NCI-H1436 treated with DMSO at 0.1 percent for 48 hours (cell line): Measurements from ENCODE around the gene NPVF.

ENCODE experiments used
- DNase-seq: peaks from one replicate; lab custom pipeline; 2025; lab: John Stamatoyannopoulos, UW

NPVF gene, protein sequence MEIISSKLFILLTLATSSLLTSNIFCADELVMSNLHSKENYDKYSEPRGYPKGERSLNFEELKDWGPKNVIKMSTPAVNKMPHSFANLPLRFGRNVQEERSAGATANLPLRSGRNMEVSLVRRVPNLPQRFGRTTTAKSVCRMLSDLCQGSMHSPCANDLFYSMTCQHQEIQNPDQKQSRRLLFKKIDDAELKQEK

DNA sequence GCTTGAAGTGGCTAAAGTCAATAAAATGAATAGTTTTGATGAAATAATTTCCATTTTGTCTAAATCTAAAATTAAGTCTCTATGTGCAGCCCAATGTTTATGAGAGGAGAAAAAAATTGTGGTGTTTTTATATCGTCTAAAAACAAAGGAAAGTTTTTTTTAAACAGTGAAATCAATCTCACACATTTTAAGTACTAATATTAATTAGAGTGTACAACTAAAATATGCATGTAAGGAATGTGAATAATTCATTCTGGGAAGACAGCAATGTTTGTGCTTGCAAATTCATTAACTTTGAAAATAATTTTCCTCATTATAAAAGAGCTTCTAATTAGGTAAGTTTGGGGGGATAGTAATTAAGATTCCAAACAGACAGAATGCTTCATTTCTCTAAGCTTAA, at the start of gene NPVF:
Gene NPVF, minus strand, starts transcription at position 101 of the 400 bp plus-strand sequence. Its CDS starts 47 bp downstream, at position 54.
- no peak for DNase-seq

GRCh38 chr7:25272265-25272664, 44.0 kb upstream of the NPVF start:
- peak; percentile 44 for DNase-seq

DNA sequence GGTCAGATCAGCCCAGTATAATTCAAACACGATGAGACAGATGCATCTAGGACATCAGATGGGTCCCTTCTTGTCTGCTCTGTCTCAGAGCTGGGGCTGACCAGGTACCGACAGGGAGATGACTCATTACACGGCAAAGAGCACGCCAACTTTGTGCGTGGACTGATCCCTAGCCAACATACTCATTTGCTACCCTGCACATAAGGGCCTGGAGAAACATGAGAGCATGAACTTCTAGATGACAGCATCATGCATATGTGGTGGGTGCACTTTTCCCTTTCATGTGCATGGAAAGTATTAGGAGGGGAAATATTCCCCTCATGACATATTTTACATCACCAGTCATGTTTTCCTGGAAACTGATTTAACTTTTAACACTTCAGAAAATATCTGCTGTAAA, 35.1 kb upstream of the NPVF start:
- no peak for DNase-seq

DNA sequence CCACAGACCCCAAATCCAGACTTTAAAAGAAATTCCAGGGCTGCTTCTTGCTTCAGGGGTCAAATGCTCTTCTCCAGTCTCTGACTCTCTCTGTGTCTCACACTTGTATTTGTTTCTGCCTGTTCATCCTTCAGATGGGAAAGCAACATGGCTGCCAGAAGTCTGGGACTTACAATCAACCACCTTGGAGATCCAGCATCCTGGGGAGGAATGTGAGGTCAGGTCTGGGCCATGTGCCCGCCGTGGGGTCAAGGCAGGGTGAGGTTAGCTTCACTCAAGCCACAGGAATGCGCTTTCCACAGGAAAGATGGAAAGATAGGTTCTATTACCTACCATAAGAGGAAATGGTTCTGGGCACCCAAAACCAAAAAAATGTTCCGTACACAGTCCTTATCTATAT, 34.3 kb upstream of the NPVF start:
- DNase-seq: no peak

GRCh38 chr7:25261545-25262140, 33.4 kb upstream of the NPVF start:
- DNase-seq: no peak

- peak; percentile 41 for DNase-seq
Measured at GRCh38 chr7:25260862-25261494, 32.7 kb upstream of the NPVF start.

- peak; percentile 64 for DNase-seq
Measured at GRCh38 chr7:25259487-25260243, 31.4 kb upstream of the NPVF start.

DNA sequence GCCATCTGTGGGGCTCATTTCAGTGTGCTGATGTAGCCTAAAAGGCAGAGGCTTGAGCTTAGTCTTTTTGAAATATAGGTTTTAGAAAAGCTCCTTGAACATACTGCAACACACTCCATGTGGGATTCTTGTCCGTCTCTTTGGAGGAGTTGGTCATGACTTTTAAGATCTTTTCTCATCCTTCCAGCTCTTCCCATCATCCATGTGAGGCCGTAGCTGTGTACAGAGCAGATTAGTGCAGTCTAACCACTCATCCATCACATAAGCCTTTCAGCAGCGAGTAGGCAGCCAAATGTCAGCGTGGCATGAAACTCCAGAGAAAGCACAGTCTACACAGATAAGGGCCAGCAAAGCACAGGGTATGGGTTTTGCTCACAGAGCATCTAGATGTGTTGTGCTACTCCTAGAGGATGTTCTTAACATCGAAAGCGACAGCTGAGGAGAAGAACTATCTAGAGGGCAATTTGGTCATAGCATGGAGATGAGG, 28.1 kb upstream of the NPVF start:
- DNase-seq: no peak

- no peak for DNase-seq
Measured at GRCh38 chr7:25255611-25256332, 27.5 kb upstream of the NPVF start.

DNA sequence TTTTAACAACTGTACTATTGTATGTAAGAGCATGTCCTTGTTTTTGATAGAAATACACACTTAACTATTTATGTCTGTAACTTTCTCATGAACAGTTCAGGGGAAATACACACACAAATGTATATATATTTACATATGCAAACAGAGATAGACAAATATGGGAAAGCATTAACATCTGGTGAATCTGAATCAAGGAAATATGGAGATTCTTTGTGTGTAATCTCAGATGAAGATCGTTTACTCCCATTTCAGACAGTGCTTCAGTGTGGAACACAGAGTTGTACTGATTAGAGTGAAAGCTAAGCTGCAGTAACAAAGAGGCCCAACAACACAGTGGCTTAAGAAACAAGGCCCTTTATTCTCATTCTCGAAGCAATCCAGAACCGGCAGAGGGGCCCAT, 26.3 kb upstream of the NPVF start:
- no peak for DNase-seq

GRCh38 chr7:25253714-25254113, 25.4 kb upstream of the NPVF start:
- DNase-seq: no peak

GRCh38 chr7:25250386-25250785, 22.1 kb upstream of the NPVF start:
- DNase-seq: no peak

GRCh38 chr7:25249772-25250171, 21.5 kb upstream of the NPVF start:
- no peak for DNase-seq

GRCh38 chr7:25246306-25246705, 18.0 kb upstream of the NPVF start:
- no peak for DNase-seq

- no peak for DNase-seq
Measured at GRCh38 chr7:25244254-25245033, 16.2 kb upstream of the NPVF start.

DNA sequence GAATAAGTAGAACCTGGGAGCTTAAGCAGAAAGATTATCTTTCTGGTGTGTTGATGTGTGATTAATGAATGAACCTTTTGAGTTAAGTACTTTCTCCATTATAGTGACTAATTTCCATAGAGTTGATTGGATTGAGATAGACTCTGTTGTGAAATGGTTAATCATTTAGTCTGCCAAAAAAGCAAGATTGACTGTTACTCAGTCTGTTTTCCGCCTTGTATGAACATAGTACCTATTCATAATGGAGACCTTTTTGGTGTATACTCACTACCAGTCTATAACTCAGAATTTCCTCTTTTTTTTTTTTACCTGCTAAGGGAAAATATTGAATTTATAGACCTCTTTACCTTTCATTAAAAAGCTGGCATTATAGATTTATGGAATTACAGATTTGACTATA, 14.4 kb upstream of the NPVF start:
- no peak for DNase-seq

DNA sequence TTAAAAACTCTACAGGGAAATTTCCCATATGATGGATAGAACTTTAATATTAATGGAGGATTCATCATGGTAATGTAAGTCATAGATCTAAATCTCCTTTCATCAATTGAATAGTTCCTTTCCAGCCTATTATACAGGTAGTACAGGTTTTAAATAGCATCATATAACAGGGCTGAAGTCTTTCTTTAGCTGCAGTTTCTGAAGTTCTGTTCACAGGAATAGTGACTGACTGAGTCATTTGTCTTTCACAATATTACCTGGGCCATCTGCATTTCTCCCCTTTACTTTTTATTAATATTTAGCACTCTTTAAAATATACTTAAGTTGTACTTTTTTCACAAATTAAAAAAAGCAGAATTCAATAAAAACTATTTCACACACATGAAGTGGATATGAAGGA, 12.6 kb upstream of the NPVF start:
- no peak for DNase-seq

- DNase-seq: no peak
Measured at GRCh38 chr7:25240340-25240739, 12.1 kb upstream of the NPVF start.

- DNase-seq: no peak
Measured at GRCh38 chr7:25239888-25240287, 11.6 kb upstream of the NPVF start.

- DNase-seq: no peak
Measured at GRCh38 chr7:25238066-25238725, 9.9 kb upstream of the NPVF start.

DNA sequence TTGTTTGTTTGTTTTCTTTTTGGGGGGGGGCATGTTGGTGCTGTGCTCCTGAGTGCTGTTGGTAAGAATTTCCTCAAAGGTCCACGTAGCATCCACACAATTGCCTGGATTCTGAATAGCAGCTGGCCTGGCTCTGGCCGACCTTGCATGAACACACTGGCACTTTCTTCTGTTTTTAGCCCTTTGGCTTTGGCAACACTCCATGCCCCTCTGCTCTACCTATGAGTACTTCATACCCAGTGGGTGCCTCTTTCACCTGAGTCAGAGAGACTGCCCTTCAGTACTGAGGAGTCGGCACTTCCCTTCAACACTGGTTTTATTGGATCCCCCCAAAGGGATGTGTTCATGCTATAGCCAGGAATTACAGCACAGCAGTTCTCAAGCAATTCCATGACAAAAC, 7.2 kb upstream of the NPVF start:
- no peak for DNase-seq
